Activated naive CD8-positive, alpha-beta T cell (primary cell): Measurements from ENCODE around the gene ATP7B.
"Not testable (repeated sequence)": the region's sequence is repeated elsewhere in the genome, so short reads cannot be mapped to it uniquely, and the experiment has no call there.

Experiments used
- H3K27ac Mint-ChIP-seq: one replicate; pipeline ENCODE4 v1.8.0; 2021; ENCODE audit warnings: mixed read lengths
- H3K27me3 Mint-ChIP-seq: one replicate; pipeline ENCODE4 v1.8.0; 2021; ENCODE audit warnings: mixed read lengths
- H3K36me3 Mint-ChIP-seq: one replicate; pipeline ENCODE4 v1.8.0; 2021; ENCODE audit warnings: mixed read lengths
- H3K4me1 Mint-ChIP-seq: one replicate; pipeline ENCODE4 v1.8.0; 2021; ENCODE audit warnings: low read depth, mixed read lengths
- H3K4me3 Mint-ChIP-seq: one replicate; pipeline ENCODE4 v1.8.0; 2021; ENCODE audit warnings: mild to moderate bottlenecking, mixed read lengths
- H3K9me3 Mint-ChIP-seq: one replicate; pipeline ENCODE4 v1.8.0; 2021; ENCODE audit warnings: low read depth, mixed read lengths

ATP7B gene

GRCh38 chr13:51998723-51999509, 12.3 kb downstream of the ATP7B start:
- Mint-ChIP-seq H3K9me3 (no peaks in the 10 kb centered on the region), H3K27ac (no peak overlapping the region), H3K36me3 (no peaks in the 10 kb centered on the region), H3K4me1 (no peaks in the 10 kb centered on the region), H3K27me3 (peaks cover 3% of the 10 kb centered on the region), H3K4me3 (no peak overlapping the region)

- no peak overlapping the region for H3K4me3 Mint-ChIP-seq
- no peak overlapping the region for H3K27ac Mint-ChIP-seq
- peaks cover 3% of the 10 kb centered on the region for H3K27me3 Mint-ChIP-seq
- H3K9me3 Mint-ChIP-seq, result no peaks in the 10 kb centered on the region
- no peaks in the 10 kb centered on the region for H3K4me1 Mint-ChIP-seq
- H3K36me3 Mint-ChIP-seq, result no peaks in the 10 kb centered on the region
Measured at GRCh38 chr13:51997641-51998330, 13.5 kb downstream of the ATP7B start.

- no peaks in the 10 kb centered on the region for H3K4me1 Mint-ChIP-seq
- H3K27me3 Mint-ChIP-seq, result peaks cover 3% of the 10 kb centered on the region
- no peaks in the 10 kb centered on the region for H3K9me3 Mint-ChIP-seq
- no peak overlapping the region for H3K4me3 Mint-ChIP-seq
- H3K27ac Mint-ChIP-seq, result no peak overlapping the region
- no peaks in the 10 kb centered on the region for H3K36me3 Mint-ChIP-seq
Measured at GRCh38 chr13:51997186-51997585, 14.1 kb downstream of the ATP7B start.

GRCh38 chr13:51996641-51997040, 14.6 kb downstream of the ATP7B start:
- H3K4me3 Mint-ChIP-seq, result no peak overlapping the region
- H3K27ac Mint-ChIP-seq, result no peak overlapping the region
- H3K36me3 Mint-ChIP-seq, result no peaks in the 10 kb centered on the region
- no peaks in the 10 kb centered on the region for H3K4me1 Mint-ChIP-seq
- H3K27me3 Mint-ChIP-seq, result peaks cover 3% of the 10 kb centered on the region
- H3K9me3 Mint-ChIP-seq, result no peaks in the 10 kb centered on the region

DNA sequence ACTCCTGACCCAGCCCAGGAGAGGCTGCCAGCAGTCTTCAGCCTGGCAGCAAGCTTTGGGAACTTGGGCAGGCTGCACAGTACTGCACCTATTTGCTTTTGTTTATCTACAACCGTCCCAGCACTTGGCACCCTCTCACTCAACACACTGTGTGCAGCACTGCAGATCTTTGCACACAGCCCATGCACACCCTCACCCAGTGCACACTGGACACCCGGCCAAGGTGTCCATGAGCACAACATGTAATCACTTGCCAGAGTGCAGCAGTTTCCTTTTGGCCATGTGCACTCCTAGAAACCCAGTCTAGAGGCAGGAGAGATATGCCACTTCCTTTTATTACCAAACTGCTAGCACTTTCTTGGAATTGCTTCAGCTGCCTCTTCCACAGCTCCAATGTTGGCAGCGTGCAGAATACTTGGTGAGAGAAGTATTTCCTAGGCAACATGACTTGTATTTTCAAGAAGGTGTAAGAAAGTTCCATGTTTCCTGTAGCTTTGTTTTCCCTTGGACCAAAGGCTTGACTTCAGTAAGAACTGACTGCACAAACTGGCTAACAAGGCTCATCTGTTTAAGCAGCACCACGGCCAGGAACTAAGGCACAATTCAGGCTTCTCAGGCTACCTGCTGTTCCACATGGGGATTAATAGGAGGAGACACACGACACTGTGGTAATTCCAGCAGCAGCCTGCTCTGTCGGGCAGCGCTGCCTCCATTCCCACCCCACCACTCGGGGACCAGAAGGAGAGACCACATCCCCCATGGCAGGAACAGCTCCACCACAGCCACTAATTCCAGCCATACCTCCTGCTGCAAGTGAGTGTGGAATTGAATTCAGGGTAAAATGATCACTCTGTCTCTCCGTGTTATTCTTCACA, 15.3 kb downstream of the ATP7B start:
- H3K27ac Mint-ChIP-seq, result no peak overlapping the region
- H3K27me3 Mint-ChIP-seq, result peaks cover 2% of the 10 kb centered on the region
- no peaks in the 10 kb centered on the region for H3K4me1 Mint-ChIP-seq
- no peaks in the 10 kb centered on the region for H3K36me3 Mint-ChIP-seq
- H3K4me3 Mint-ChIP-seq, result no peak overlapping the region
- no peaks in the 10 kb centered on the region for H3K9me3 Mint-ChIP-seq

GRCh38 chr13:51993713-51994112, 17.5 kb downstream of the ATP7B start:
- H3K9me3 Mint-ChIP-seq, result no peaks in the 10 kb centered on the region
- H3K27me3 Mint-ChIP-seq, result peaks cover 2% of the 10 kb centered on the region
- no peak overlapping the region for H3K27ac Mint-ChIP-seq
- H3K4me1 Mint-ChIP-seq, result no peaks in the 10 kb centered on the region
- H3K36me3 Mint-ChIP-seq, result no peaks in the 10 kb centered on the region
- no peak overlapping the region for H3K4me3 Mint-ChIP-seq

DNA sequence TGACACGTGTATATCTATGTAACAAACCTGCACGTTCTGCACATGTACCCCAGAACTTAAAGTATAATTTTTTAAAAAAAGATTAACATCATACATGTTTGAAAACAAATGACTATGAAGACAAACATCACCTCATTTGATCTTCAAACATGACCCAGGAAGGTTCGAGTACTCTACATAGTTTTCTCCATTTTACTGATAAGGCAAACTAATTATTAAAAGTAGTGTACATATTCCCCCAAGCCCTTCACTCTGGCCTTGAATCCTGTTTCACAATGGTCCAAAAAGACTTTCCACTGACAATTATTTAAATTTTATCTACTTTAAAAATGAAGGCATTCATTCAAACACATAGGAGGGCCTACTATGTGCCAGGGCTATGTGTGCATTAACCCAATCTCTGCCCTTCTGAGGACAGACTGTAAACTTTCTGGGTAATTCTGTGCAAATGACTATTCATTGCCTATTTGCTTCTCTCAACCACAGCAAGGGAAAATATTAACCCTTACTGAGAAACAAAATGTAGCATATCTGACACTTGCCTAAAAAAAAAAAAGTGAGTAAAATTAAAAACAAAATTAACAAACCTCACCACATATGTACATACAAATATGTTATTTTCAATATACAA, 22.1 kb downstream of the ATP7B start:
- H3K27me3 Mint-ChIP-seq, result peaks cover 3% of the 10 kb centered on the region
- H3K4me3 Mint-ChIP-seq, result no peak overlapping the region
- no peaks in the 10 kb centered on the region for H3K4me1 Mint-ChIP-seq

DNA sequence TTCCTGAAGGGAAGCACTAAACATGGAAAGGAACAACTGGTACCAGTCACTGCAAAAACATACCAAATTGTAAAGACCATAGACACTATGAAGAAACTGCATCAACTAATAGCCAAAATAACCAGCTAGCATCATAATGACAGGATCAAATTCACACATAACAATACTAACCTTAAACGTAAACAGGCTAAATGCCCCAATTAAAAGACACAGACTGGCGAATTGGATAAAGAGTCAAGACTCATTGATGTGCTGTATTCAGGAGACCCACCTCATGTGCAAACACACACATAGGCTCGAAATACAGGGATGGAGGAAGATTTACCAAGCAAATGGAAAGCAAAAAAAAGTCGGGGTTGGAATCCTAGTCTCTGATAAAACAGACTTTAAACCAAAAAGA, 26.3 kb downstream of the ATP7B start:
- not testable (repeated sequence) for H3K4me1 Mint-ChIP-seq, H3K27ac Mint-ChIP-seq, H3K4me3 Mint-ChIP-seq, H3K27me3 Mint-ChIP-seq, H3K9me3 Mint-ChIP-seq, H3K36me3 Mint-ChIP-seq

More for the DNA sequence above, 22.1 kb downstream of the ATP7B start:
- Mint-ChIP-seq H3K36me3 (no peaks in the 10 kb centered on the region), H3K27ac (no peak overlapping the region), H3K9me3 (peaks cover 9% of the 10 kb centered on the region)

GRCh38 chr13:51983292-51983691, 28.0 kb downstream of the ATP7B start:
- not testable (repeated sequence) for H3K4me3 Mint-ChIP-seq, H3K4me1 Mint-ChIP-seq, H3K27me3 Mint-ChIP-seq, H3K27ac Mint-ChIP-seq, H3K9me3 Mint-ChIP-seq, H3K36me3 Mint-ChIP-seq

DNA sequence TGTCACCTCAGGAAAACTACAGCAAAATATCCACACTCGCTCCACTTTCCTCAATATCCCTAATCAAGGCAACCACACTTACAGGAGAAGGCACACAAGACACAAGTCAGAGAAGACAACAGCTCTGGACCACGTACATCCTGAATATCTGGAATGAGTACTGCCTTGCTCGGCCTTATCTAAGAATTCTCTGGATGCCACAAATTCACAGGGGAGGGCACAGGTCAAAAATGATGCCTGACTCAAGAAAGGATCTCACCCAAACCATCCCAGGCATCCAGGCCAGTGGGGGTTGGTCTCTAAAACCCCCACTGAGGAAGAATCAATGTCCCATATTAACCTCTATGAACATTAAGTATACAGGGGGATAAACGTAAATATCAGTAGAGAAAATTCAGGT, 29.9 kb downstream of the ATP7B start:
- Mint-ChIP-seq H3K27me3 (peaks cover 4% of the 10 kb centered on the region), H3K9me3 (no peaks in the 10 kb centered on the region), H3K36me3 (no peaks in the 10 kb centered on the region), H3K4me3 (no peak overlapping the region), H3K4me1 (no peaks in the 10 kb centered on the region), H3K27ac (no peak overlapping the region)

GRCh38 chr13:51980908-51981307, 30.3 kb downstream of the ATP7B start:
- H3K27ac Mint-ChIP-seq, result no peak overlapping the region
- no peaks in the 10 kb centered on the region for H3K4me1 Mint-ChIP-seq
- no peaks in the 10 kb centered on the region for H3K36me3 Mint-ChIP-seq
- H3K4me3 Mint-ChIP-seq, result no peak overlapping the region
- H3K27me3 Mint-ChIP-seq, result peaks cover 4% of the 10 kb centered on the region
- H3K9me3 Mint-ChIP-seq, result no peaks in the 10 kb centered on the region

- no peaks in the 10 kb centered on the region for H3K9me3 Mint-ChIP-seq
- H3K4me1 Mint-ChIP-seq, result no peaks in the 10 kb centered on the region
- peaks cover 4% of the 10 kb centered on the region for H3K27me3 Mint-ChIP-seq
- H3K36me3 Mint-ChIP-seq, result no peaks in the 10 kb centered on the region
- no peak overlapping the region for H3K4me3 Mint-ChIP-seq
- no peak overlapping the region for H3K27ac Mint-ChIP-seq
Measured at GRCh38 chr13:51978796-51979556, 32.3 kb downstream of the ATP7B start.

DNA sequence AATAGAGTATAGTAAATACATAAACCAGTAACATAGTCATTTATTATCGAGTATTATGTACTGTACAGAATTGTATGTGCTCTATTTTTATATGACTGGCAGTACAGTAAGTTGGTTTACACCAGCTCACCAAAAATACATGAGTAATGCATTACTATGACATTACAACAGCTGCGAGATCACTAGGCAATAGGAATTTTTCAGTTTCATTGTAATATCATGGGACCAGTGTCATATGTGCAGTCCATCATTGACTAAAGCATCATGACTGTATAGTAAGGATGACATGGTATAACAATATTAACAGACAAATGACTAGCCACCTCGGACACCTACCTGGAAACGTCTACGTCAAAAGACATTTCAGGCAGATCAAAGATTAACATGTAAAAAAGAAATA, 33.6 kb downstream of the ATP7B start:
- Mint-ChIP-seq H3K9me3 (no peaks in the 10 kb centered on the region), H3K36me3 (no peaks in the 10 kb centered on the region), H3K27me3 (peaks cover 2% of the 10 kb centered on the region), H3K27ac (no peak overlapping the region), H3K4me3 (no peak overlapping the region), H3K4me1 (no peaks in the 10 kb centered on the region)

- Mint-ChIP-seq H3K4me3 (no peak overlapping the region), H3K4me1 (no peaks in the 10 kb centered on the region), H3K9me3 (no peaks in the 10 kb centered on the region), H3K27ac (no peak overlapping the region), H3K27me3 (no peaks in the 10 kb centered on the region), H3K36me3 (no peaks in the 10 kb centered on the region)
Measured at GRCh38 chr13:51976890-51977289, 34.4 kb downstream of the ATP7B start.
